ENCODE data around the gene CDC16.
"Not testable (repeated sequence)": the region's sequence is repeated elsewhere in the genome, so short reads cannot be mapped to it uniquely, and the experiment has no call there.

CDC16 gene

DNA sequence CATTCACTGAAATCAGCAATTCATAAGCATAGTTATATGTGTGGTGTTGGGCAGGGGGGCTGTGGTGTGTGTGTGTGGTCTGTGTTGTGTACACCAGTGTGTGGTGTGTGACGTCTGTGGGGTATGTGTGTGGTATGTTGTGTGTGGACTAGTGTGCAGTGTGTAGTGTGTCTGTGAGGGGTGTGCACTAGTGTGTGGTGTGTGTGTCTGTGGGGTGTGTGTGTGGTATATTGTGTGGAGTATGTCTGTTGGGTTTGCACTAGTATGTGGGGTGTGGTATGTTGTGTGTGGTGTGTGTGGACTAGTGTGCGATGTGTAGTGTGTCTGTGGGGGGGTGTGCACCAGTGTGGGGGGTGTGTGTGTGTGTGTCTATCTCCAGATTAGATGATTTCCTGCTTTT, 7.2 kb upstream of the CDC16 start:
- DNase-seq: no peak

GRCh38 chr13:114228176-114228575, 6.5 kb upstream of the CDC16 start:
- no peak for DNase-seq

- no peak for DNase-seq
Observed at GRCh38 chr13:114229506-114229905, 5.2 kb upstream of the CDC16 start.

DNA sequence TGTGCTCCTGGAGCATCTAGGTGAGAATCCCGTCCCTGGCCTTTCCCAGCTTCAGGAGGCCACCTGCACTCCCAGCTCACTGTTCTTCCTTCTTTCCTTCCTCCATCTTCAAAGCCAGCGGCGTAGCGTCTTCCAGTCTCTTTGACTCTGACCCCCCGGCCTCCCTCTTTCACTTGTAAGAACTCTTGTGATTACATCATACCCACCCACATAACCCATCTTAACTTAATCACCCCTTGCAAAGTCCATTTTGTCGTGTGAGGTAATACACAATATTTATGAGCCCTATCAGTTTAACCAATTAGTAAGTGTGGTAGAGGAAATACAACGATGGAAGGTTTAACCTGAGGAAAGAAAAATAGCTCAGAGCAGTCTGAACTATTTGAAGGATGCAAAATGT, 4.6 kb upstream of the CDC16 start:
- no peak for DNase-seq

GRCh38 chr13:114230575-114230974, 4.1 kb upstream of the CDC16 start:
- no peak for DNase-seq

DNA sequence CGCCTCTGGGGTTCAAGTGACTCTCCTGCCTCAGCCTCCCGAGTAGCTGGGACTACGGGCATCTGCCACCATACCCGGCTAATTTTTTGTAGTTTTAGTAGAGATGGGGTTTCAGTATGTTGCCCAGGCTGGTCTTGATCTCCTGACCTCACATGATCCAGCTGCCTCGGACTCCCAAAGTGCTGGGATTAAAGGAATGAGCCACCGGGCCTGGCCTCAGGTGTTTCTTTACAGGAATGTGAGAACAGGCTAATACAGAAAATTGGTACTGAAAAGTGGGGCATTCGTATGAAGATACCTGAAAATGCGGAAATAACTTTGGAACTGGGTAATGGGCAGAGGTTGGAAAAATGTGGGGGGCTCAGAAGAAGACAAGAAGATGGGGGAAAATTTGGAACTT, 2.8 kb upstream of the CDC16 start:
- DNase-seq: no peak

DNA sequence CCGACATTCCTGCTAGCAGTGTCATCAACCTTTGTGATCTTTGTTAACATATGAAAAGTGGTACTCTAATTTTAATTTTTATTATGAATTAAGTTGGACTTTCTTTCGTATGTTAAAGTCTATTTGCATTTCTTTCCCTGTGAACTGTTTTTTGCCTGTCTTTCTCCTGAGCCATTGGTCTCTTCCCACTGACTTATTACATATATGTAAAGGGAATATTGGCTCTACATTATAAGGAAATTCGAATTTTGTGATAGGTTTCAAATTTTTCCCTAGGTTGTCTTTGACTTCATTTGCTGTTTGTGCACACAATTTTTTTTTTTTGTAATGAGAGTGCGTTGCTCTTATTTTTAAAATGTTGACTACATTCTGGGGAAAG, 442 bp upstream of the CDC16 start:
- DNase-seq: no peak

DNA sequence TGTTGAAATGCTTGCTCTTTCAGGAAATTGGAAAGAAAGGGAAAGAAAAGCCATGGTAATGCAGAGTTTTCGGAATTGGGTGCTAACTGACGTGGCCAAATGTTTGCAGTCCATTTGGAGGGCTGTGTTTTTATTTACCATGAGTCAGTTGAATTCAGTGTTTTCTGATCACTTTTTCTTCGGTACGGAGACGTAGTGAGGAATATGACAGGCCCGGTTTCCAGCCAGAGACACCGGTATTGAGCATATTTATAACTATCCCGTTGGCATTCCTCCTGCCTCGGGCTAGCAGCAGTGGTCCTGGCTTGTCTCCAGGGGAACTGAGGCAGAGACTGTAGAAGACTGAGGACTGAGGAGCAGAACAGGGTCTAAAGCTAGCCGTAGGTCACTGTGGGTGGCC, 1.0 kb downstream of the CDC16 start:
- DNase-seq: no peak

DNA sequence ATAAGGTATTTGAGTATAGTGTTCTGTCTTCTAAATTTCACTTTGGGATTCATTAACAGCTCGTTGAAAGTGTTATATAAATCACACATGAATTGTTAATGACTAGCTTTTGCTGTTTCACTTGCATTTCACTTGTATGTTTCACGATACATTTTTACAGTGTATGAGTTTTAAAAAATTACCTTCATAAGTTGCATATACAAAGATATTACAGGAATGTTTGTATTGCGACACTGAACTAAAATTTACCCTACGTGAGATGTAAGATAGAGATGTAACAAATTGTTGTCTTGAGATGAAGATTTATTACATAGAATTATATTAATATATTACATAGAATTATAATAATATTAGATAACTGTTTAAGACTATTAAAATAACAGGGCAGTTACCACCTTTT, 1.5 kb downstream of the CDC16 start:
- no peak for DNase-seq

- DNase-seq: no peak
Observed at GRCh38 chr13:114237415-114238112, 2.9 kb downstream of the CDC16 start.

DNA sequence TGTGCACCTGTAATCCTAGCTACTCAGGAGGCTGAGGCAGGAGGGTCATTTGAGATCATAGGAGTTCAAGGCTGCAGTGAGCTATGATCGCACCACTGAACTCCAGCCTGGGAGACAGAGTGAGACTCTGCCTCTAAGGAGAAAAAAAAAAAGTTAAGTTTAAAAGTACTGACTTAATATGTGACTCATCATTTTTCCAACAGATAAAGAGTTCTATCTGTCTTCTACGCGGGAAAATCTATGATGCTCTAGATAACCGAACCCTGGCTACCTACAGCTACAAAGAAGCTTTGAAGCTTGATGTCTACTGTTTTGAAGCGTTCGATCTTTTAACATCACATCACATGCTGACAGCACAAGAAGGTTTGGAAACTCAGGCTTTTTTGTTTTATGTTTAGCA, 7.2 kb downstream of the CDC16 start:
- no peak for DNase-seq

DNA sequence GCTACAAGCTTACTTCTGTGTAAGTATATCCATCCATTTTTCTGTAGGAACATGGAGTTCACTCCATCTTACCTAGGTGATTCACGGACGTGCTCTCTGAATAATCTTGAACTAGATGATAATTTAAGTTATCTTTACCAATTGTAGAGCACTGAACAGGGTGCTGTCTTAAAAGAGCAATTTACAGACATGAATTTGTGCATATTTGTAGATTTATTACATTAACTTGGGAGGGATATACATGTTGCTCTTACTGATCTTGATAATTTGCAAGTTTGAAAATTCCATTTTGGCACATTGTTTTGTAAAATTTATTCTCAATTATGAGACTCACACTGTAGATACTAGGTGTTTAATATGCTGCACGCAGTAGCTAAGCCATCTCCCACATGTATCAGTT, 9.3 kb downstream of the CDC16 start:
- DNase-seq: no peak

GRCh38 chr13:114244637-114245036, 9.9 kb downstream of the CDC16 start:
- no peak for DNase-seq

- DNase-seq: no peak
Observed at GRCh38 chr13:114248011-114248410, 13.3 kb downstream of the CDC16 start.

GRCh38 chr13:114249077-114249476, 14.4 kb downstream of the CDC16 start:
- DNase-seq: no peak

DNA sequence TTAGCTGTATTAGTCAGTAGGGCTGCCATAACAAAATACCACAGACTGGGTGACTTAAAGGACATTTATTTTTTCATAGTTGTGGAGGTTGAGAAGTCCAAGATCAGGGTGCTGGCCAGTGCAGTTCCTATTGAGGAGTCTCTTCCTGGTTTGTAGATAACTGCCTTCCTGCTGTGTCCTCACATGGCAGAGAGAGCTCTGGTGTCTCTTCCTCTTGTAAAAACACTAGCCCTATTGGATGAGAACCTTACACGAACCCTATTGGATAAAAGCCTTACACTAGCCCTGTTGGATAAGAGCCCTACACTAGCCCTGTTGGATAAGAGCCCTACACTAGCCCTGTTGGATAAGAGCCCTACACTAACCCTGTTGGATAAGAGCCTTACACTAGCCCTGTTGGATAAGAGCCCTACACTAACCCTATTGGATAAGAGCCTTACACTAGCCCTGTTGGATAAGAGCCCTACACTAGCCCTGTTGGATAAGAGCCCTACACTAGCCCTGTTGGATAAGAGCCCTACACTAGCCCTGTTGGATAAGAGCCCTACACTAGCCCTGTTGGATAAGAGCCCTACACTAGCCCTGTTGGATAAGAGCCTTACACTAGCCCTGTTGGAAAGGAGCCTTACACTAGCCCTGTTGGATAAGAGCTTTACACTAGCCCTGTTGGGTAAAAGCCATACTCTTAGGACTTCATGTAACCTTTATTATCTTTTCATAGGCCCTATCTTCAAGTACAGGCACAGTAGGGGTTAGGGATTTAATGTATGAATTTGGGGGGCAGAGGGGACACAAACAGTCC, 17.1 kb downstream of the CDC16 start:
- DNase-seq: not testable (repeated sequence)

DNA sequence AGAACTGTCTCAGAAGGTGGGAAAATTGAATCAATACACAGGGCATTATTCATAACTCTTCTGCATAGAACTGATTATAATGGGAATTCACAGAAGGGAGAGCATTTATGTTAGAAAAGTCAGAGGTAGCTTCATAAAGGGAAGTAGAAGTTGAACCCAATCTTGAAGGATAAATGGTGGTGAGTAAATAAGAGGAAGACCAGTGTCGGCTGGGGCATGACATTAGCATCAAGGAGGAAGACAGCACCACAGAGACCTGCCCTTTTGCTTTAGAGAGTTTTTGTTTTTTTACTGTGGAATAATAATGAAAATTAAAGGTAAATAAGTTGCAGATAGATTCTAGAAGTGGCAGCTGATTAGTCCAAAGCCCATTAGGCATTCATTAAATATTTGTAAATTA, 21.9 kb downstream of the CDC16 start:
- no peak for DNase-seq

GRCh38 chr13:114257014-114257413, 22.3 kb downstream of the CDC16 start:
- DNase-seq: no peak

DNA sequence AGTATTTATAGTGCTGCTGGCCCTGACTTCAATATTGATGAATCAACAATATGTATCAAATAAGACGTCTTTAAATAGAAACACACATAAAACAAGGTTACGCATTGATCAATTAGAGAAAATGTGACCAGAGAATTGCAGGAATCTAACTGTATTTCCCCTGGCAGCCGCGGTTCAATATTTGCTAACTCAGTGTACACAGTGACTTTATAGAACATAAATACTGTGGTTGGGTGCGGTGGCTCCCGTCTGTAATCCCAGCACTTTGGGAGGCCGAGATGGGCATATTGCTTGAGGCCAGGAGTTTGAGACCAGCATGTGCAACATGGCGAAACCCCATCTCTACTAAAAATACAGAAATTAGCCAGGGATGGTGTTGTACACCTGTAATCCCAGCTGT, 23.9 kb downstream of the CDC16 start:
- DNase-seq: no peak

- no peak for DNase-seq
Observed at GRCh38 chr13:114259374-114259773, 24.7 kb downstream of the CDC16 start.

GRCh38 chr13:114259974-114260373, 25.3 kb downstream of the CDC16 start:
- DNase-seq: no peak

DNA sequence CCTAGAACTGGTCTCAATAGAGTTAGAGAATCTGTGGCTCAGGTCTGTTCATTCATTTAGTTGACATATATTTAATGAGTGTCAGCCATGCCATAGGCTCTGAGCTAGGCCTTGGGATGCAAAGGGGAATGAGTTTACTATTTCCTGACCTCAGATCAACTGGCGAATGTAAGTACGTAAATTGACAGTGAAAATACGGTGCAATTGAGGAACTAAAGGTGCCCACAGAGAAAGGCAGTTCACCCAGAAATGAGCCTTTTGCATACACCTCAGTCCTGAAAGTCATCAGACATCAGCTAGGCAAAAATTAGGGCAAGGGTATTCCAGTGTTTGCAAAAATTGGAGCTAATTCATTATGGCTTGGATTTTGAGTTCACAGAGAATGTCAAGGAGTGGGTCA, 26.1 kb downstream of the CDC16 start:
- DNase-seq: no peak

DNA sequence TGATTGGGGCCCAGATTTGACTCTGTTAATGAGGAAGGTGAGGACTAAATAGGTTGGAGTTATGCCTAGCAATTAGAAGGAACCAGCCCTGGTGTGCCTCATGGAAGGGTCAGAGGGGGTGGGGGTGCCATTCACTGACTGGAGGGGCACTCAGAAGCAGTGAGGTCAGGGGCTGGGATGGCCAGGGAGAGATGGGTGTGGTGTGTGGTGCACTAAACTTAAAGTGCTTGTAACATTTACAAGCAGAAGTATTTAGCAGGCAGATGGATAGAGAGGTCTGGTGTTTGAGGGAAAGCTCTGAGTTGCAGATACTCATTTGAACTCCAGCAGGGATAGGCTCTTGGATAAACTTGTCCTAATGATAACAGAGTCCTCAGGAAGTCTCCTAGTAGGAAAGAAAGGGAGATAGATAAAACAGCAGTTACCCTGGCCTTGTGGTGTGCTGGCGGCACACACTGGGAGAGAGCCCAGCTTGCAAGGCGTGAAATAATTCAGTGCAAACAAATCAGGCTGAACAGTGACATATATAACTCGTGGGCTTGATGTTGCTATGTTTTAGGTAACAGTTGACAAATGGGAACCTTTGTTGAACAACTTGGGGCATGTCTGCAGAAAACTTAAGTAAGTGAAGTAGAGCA, 26.8 kb downstream of the CDC16 start:
- DNase-seq: no peak

DNA sequence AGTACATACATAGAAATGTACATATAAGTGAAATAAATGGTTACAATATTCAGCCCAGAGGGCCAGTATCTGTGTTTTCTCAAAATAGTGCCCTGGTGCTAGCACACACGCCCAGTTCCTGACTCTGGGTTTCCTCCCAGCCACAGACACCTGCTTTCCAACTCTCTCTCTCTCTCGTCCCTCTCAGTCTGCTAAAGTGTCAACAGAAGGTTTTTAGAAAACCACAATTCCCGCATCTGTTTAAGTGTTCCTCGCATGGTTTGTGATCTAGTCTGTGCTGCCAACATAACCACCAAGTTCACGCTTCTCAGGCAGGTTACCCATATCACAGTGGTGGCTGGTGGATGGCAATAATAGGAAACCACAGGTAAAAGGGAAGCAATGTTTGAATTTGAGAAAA, 28.9 kb downstream of the CDC16 start:
- no peak for DNase-seq
